OCI-M1 (cell line): ENCODE measurements around the gene OR52K2.
"Not testable (repeated sequence)": the region's sequence is repeated elsewhere in the genome, so short reads cannot be mapped to it uniquely, and the experiment has no call there.

ENCODE experiments used
- DNase-seq: peaks from one replicate; lab custom pipeline; 2025; lab: John Stamatoyannopoulos, UW

OR52K2 gene

DNA sequence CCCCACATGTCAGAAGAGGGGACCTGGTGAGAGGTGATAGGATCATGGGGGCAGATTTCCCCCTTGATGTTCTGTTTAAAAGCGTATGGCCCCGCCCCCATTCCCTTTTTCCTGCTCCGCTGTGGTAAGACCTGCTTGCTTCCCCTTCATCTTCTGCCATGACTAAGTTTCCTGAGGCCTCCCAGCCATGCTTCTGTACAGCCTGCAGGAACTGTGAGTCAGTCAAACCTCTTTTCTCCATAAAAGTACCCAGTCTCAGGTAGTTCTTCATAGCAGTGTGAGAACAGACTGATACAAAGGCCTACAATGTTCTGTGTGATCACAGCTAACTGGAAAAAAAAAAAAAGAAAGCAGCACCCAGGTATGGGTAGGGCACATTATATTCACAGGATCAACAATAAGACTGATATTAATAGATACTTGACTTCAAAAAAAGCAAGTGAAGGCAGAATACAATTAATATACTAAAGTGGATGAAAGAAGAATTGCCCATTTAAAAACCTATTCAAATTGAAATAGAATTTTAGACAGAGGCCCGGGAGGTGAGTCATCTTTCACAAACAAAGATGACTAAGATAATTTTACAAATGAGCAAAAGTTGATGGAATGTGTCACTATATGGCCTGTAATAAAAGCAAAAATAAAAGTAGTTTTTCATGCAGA lies 31.6 kb downstream of the OR52K2 start:
- no peak for DNase-seq

- no peak for DNase-seq
Measured at GRCh38 chr11:4481240-4481582, 32.1 kb downstream of the OR52K2 start.

DNA sequence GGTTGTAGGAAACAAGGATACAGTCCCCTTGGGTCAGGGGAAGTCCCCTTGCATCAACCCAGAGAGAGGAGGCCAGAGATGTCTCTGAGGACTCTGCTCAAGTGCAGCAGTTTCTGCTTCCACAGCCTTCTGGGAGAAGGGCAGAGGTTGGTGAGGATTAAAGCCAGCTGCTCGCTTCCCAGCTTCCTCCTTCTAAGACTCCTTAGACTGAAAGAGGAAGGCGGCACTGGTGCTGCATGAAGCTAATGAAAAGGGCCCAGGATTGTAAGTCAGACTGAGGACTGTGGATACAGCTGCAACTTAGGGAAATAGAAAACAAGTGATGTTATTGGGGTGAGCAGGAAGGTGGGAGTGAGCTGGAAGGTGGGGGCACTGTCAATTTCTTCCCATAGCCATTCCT lies 33.4 kb downstream of the OR52K2 start, which contains the start of gene OR52K1:
OR52K1 (plus strand) TSS at position 202 of the 400 bp plus-strand sequence. CDS start 6,255 bp downstream, outside the sequence.
- DNase-seq = no peak

GRCh38 chr11:4484310-4484709 lies 35.2 kb downstream of the OR52K2 start:
- no peak for DNase-seq

GRCh38 chr11:4491405-4491804 lies 42.3 kb downstream of the OR52K2 start:
- not testable (repeated sequence) for DNase-seq

GRCh38 chr11:4491878-4492606 lies 42.9 kb downstream of the OR52K2 start:
- DNase-seq = no peak

- DNase-seq = no peak
Measured at GRCh38 chr11:4493480-4493818, 44.4 kb downstream of the OR52K2 start.

- DNase-seq = no peak
Measured at GRCh38 chr11:4495487-4495886, 46.4 kb downstream of the OR52K2 start.

DNA sequence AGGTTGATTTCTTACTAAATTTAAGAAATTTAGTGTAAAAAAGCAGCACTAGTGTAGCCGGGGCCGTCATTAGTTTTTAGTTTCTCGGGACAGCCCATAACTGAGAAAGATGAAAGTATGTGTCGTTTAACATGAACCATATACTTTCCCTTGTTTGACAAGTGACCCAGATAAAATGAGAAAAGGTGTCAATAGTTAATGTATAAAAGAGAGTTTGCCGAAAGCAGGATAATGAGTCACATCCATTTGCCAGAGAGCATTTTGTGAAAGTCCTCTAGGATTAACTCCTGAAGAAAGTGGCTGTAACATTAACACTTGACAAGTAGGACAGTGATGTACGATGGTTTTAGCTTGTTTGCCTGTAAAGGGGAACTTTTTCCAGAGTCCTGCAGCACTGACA lies 46.9 kb downstream of the OR52K2 start:
- no peak for DNase-seq

DNA sequence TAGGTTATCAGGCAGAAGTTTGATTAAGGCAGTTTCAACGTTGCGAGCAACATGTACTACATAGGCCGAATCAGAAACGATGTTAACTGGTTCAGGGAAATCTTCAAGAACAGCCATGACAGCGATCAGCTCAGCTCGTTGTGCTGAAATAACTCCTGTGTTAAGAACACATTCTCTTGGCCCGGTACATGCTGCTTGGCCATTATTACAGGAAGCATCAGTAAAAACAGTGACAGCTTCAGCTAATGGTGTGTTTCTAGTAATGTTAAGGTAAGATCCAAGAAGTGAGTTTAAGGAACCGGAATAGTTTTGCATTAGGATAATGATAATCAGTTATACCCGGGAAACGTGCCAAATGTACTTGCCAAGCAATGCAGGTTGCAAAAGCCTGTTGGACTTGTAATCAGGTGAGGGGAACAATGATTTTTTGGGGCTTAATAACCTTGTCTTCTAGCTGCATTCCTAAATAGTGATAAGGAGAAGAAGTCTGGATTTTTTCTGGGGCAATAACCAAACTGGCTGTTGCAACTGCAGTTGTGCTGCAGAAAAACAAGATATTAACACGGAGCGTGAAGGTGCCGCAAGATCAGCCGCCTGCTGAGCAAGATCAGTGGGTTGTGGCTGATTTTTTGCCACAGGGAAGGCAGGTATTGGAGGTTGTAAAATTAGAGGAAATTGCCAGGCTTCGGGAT lies 47.6 kb downstream of the OR52K2 start:
- DNase-seq = no peak
